ENCODE results near the gene ANKRD39. TPM values are rescaled to one million over a fixed set of nuclear protein-coding genes. Genes with fewer than 3 reads are reported as not detected.

The ANKRD39 gene
- total RNA-seq, 4 donors from 2014 or later = 6.7 to 12.3 (median 8.4) TPM

GRCh38 chr2:96878796-96879544 lies 21.2 kb upstream of the ANKRD39 start:
- TF ChIP-seq CTCF (IDR thresholded peaks at IDR 0.05; ENCODE audit: low read depth) = no peak

DNA sequence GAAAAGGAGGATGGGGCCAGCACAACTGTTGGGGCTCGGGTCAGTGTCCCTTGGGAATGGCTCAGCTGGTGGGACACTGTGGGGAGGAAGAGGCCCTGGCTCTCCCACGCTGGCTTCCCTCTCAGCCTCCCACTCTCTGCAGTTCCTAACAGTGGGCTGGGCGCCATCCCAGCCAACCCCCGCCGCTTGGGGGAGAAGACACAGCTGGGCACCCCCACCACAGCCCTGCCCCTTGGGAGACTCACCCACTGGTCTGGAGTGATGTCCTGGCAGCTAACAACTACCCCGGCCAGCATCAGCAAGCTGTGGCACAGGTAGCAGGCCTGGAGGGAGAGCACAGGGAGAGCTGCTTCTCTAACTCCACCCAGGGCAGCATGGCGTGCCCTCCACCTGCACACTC lies 20.4 kb upstream of the ANKRD39 start:
- TF ChIP-seq CTCF (IDR thresholded peaks at IDR 0.05; ENCODE audit: low read depth) = no peak

DNA sequence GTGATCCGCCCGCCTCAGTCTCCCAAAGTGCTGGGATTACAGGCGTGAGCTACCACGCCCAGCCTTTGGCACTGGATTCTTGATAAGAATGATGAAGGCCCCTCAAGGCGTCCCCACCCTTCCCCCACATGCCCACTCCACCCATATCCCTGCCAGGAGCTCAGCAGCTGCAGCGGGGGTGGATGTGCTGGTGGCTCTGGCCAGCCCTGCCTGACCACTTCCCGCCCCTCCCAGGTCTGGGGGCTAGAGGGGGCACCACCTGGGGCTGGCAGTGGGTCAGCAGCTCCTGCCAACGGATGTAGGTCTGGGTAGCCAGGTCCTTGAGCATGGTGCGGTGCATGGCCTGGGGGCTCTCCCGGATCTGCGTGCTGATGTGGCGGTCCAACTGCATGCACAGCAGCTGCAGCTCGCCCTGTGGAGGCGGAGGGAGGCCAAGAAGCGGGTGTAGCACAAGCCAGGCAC lies 19.8 kb upstream of the ANKRD39 start:
- no peak for TF ChIP-seq CTCF (IDR thresholded peaks at IDR 0.05; ENCODE audit: low read depth)

DNA sequence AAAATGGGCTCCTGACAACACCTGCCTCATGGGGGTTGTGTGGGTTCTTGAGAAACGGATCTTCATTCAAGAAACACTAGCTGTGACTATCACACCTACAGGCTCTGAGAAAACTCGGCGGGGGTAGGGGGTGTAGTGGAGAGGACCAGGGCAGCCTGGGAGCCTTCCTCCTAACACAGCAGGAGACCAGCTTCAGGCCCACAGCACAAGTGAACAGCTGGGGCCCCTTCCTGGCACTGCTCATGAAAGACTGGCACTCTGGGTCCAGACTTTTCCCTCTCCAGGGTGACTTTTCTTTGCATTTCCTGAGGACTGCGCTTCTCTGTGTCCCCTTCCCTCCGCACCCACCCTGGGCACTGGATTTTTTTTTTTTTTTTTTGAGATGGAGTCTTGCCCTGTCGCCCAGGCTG lies 19.2 kb upstream of the ANKRD39 start:
- TF ChIP-seq CTCF (IDR thresholded peaks at IDR 0.05; ENCODE audit: low read depth) = no peak

DNA sequence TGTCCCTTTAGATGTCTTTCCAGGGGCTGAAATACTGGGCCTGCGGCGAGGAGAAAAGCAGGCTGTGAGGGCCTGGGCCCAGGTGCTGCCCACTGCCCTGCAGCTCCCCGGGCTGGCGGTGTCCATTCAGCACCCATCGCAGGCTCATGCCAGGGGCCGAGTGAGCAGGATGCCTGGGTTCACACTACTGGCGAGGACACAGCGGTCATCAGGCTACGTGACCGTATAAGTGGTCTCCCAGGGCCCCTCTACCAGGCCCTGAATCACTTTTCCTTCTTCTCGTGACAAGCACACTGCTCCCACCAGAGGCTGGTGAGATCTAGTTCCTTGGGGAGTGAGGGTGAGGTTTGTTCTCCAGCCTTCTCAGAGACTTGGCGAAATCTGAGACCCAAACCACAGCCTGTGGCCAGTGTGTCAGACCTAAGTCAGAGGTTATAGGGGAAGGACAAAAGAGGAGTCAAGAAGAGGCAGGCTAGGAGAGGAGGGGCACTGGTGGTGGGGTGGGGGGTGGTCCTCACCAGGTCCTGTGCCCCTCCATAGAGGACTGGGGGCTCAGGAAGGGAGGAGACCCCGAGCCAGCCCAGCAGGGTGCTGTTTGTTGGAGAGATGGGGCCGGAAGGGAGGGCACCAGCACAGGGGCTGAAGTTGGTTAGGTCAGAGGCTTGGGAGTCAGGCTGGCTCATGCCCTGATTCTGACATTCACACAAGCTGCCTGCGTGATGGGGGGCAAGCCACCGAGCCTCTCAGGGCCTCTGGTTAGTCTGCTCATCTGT lies 18.6 kb upstream of the ANKRD39 start:
- no peak for TF ChIP-seq CTCF (IDR thresholded peaks at IDR 0.05; ENCODE audit: low read depth)

DNA sequence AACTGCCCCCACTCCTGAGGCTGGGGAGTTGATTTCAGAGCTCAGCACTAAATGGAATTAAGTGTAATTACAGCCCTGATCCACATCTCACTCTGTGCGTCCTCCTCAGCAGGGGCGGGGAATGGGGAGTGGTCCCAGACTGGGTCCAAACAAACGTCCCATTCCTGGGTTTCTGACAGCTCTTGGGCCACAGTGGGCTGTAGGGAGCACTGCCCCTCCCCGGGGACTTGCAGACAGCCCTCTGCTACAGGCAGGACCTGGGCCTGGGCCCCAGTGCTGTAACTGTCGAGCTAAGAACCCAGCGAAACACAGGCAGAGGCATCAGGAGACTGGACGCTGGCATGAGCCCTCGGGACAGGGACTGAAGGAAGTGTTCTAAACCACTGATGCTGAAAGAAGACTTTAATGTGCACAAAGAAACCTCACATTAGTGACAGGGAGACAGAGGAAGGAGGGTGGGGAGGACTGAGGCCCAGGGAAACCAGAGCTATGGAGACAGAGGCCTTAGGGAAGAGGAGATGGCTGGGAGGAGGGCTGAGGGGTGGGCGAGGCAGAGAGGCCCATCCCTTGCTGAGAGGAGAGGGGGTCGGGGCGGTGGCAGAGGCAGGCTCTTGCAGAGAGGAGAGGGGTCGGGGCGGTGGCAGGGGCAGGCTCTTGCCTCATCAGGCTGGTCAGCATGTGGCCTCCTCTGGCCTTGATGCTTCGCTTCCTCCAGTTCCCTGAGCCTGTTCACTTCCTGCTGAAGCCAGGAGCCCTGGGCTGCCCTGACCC lies 17.9 kb upstream of the ANKRD39 start:
- TF ChIP-seq CTCF (IDR thresholded peaks at IDR 0.05; ENCODE audit: low read depth) = no peak
